SK-N-SH (cell line): ENCODE data around the gene SEC14L5.

Source experiments
- EP300 ChIP-seq, 2 experiments: IDR thresholded peaks; 2 replicates each; pipeline versions ENCODE4 v1.4.0 to v1.6.1; 2012; ENCODE audit warnings: borderline replicate concordance in 1 of 2, low read depth in 1 of 2, low read length in 1 of 2
- JUND ChIP-seq: IDR thresholded peaks from 2 replicates; pipeline ENCODE4 v1.4.0; 2012
- TF ChIP-seq, protein P1 (sequence below): IDR thresholded peaks from 2 replicates; pipeline ENCODE4 v1.4.0; 2012; ENCODE audit warnings: low read depth, borderline replicate concordance
- TF ChIP-seq, protein P2 (sequence below): IDR thresholded peaks from 2 replicates; pipeline ENCODE4; 2012
- TF ChIP-seq, protein P3 (sequence below): fragments of 200-600 bp; sonication (generic); IDR thresholded peaks from 2 replicates; pipeline ENCODE4 v1.6.1; 2017; ENCODE audit warnings: antibody characterized with exemption, mild to moderate bottlenecking, moderate library complexity
- TF ChIP-seq, protein P4 (sequence below): IDR thresholded peaks from 2 replicates; pipeline ENCODE4 v1.6.1; 2012; ENCODE audit warnings: mild to moderate bottlenecking, low read depth, low read length, moderate library complexity

DNA sequence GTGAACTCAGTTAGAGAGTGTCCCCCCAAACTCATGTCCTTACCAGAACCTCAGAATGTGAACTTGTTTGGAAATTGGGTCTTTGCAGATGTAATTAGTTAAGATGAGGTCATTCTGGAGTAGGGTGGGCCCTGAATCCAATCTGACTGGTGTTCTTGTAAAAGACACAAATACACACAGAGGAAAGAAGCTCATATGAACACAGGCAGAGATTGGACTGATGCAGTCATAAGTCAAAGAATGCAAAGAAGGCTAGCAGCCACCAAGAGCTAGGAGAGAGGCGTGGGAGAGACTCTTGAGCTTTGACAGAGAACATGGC, 77.7 kb downstream of the SEC14L5 start:
- TF ChIP-seq EP300 (IDR thresholded peaks at IDR 0.05; ENCODE audit: borderline replicate concordance in 1 of 2, low read depth in 1 of 2, low read length in 1 of 2) (no peak), JUND (no peak)
- TF ChIP-seq, protein P1, sequence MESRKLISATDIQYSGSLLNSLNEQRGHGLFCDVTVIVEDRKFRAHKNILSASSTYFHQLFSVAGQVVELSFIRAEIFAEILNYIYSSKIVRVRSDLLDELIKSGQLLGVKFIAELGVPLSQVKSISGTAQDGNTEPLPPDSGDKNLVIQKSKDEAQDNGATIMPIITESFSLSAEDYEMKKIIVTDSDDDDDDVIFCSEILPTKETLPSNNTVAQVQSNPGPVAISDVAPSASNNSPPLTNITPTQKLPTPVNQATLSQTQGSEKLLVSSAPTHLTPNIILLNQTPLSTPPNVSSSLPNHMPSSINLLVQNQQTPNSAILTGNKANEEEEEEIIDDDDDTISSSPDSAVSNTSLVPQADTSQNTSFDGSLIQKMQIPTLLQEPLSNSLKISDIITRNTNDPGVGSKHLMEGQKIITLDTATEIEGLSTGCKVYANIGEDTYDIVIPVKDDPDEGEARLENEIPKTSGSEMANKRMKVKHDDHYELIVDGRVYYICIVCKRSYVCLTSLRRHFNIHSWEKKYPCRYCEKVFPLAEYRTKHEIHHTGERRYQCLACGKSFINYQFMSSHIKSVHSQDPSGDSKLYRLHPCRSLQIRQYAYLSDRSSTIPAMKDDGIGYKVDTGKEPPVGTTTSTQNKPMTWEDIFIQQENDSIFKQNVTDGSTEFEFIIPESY, result no peak
- TF ChIP-seq, protein P2, sequence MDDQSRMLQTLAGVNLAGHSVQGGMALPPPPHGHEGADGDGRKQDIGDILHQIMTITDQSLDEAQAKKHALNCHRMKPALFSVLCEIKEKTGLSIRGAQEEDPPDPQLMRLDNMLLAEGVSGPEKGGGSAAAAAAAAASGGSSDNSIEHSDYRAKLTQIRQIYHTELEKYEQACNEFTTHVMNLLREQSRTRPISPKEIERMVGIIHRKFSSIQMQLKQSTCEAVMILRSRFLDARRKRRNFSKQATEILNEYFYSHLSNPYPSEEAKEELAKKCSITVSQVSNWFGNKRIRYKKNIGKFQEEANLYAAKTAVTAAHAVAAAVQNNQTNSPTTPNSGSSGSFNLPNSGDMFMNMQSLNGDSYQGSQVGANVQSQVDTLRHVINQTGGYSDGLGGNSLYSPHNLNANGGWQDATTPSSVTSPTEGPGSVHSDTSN, result no peak
- TF ChIP-seq, protein P3, sequence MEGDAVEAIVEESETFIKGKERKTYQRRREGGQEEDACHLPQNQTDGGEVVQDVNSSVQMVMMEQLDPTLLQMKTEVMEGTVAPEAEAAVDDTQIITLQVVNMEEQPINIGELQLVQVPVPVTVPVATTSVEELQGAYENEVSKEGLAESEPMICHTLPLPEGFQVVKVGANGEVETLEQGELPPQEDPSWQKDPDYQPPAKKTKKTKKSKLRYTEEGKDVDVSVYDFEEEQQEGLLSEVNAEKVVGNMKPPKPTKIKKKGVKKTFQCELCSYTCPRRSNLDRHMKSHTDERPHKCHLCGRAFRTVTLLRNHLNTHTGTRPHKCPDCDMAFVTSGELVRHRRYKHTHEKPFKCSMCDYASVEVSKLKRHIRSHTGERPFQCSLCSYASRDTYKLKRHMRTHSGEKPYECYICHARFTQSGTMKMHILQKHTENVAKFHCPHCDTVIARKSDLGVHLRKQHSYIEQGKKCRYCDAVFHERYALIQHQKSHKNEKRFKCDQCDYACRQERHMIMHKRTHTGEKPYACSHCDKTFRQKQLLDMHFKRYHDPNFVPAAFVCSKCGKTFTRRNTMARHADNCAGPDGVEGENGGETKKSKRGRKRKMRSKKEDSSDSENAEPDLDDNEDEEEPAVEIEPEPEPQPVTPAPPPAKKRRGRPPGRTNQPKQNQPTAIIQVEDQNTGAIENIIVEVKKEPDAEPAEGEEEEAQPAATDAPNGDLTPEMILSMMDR, result no peak
- TF ChIP-seq, protein P4, sequence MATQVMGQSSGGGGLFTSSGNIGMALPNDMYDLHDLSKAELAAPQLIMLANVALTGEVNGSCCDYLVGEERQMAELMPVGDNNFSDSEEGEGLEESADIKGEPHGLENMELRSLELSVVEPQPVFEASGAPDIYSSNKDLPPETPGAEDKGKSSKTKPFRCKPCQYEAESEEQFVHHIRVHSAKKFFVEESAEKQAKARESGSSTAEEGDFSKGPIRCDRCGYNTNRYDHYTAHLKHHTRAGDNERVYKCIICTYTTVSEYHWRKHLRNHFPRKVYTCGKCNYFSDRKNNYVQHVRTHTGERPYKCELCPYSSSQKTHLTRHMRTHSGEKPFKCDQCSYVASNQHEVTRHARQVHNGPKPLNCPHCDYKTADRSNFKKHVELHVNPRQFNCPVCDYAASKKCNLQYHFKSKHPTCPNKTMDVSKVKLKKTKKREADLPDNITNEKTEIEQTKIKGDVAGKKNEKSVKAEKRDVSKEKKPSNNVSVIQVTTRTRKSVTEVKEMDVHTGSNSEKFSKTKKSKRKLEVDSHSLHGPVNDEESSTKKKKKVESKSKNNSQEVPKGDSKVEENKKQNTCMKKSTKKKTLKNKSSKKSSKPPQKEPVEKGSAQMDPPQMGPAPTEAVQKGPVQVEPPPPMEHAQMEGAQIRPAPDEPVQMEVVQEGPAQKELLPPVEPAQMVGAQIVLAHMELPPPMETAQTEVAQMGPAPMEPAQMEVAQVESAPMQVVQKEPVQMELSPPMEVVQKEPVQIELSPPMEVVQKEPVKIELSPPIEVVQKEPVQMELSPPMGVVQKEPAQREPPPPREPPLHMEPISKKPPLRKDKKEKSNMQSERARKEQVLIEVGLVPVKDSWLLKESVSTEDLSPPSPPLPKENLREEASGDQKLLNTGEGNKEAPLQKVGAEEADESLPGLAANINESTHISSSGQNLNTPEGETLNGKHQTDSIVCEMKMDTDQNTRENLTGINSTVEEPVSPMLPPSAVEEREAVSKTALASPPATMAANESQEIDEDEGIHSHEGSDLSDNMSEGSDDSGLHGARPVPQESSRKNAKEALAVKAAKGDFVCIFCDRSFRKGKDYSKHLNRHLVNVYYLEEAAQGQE, result no peak
